H1 (cell line): ENCODE data around the gene PSPN. TPM values are rescaled to one million over a fixed set of nuclear protein-coding genes. Genes with fewer than 3 reads are reported as not detected.

ENCODE experiments used
- CTCF ChIA-PET: fragments of 300-600 bp; sonication (Branson Sonifier 250); formaldehyde crosslinking; loops from one replicate; lab custom pipeline; 2021; ENCODE audit not compliant: partially characterized antibody; lab: Charles Lee
- POLR2A ChIA-PET: fragments of 300-600 bp; sonication (Branson Sonifier 250); formaldehyde crosslinking; loops from one replicate; lab custom pipeline; 2021; ENCODE audit warnings: inconsistent platforms; ENCODE audit not compliant: partially characterized antibody; lab: Charles Lee
- DNase-seq, 2 experiments: peaks; one replicate each; pipeline versions ENCODE4 v3.0.0 to v3.0.0-alpha.2; 2010 to 2022; ENCODE audit warnings: low spot score in 2 of 2, low read depth in 1 of 2, mixed read lengths in 1 of 2
- FAIRE-seq: peaks from 2 replicates; lab custom pipeline; 2011; peaks lifted over from hg19 to GRCh38; lab: Jason Lieb, UNC
- H2AFZ ChIP-seq: 2 replicates; pipeline ENCODE4 v1.8.1; 2012; ENCODE audit warnings: low read length, inconsistent platforms
- H2AK5ac ChIP-seq: 2 replicates; pipeline ENCODE4 v1.6.1; 2013; ENCODE audit warnings: low read depth, low read length
- H2BK120ac ChIP-seq: replicated peaks from 2 replicates; pipeline ENCODE3; 2013; ENCODE audit warnings: low read depth, low read length, inconsistent platforms
- H2BK12ac ChIP-seq: 2 replicates; pipeline ENCODE4 v1.6.1; 2013; ENCODE audit warnings: low read depth, low read length
- H2BK15ac ChIP-seq: 2 replicates; pipeline ENCODE4 v1.6.1; 2013; ENCODE audit warnings: low read length
- H2BK20ac ChIP-seq: 2 replicates; pipeline ENCODE4 v1.6.1; 2013; ENCODE audit warnings: low read length
- H2BK5ac ChIP-seq: 2 replicates; pipeline ENCODE4 v1.6.1; 2013; ENCODE audit warnings: low read depth, low read length
- H3K14ac ChIP-seq: 2 replicates; pipeline ENCODE4 v1.6.1; 2013; ENCODE audit warnings: inconsistent platforms; ENCODE audit not compliant: insufficient read length
- H3K18ac ChIP-seq: 2 replicates; pipeline ENCODE4 v1.6.1; 2013; ENCODE audit warnings: low read length; ENCODE audit errors: extremely low read depth
- H3K23ac ChIP-seq: 2 replicates; pipeline ENCODE4 v1.6.1; 2013; ENCODE audit warnings: inconsistent platforms; ENCODE audit not compliant: insufficient read length
- H3K23me2 ChIP-seq: 2 replicates; pipeline ENCODE4 v1.6.1; 2013; ENCODE audit warnings: low read depth, low read length
- H3K27ac ChIP-seq: 2 replicates; pipeline ENCODE4 v1.6.1; 2011; ENCODE audit warnings: low read depth, low read length, inconsistent platforms
- H3K27me3 ChIP-seq, 4 experiments: replicated peaks in 1 of 4; 1 replicate in 1 of 4; 2 replicates in 3 of 4; pipeline versions ENCODE4 v1.6.1 to v1.8.1; 2011 to 2013; ENCODE audit warnings: low read length in 3 of 4, mild to moderate bottlenecking in 3 of 4, inconsistent platforms in 2 of 4, mixed read lengths in 2 of 4, moderate library complexity in 1 of 4; ENCODE audit not compliant: control insufficient read depth in 3 of 4, insufficient read depth in 3 of 4; ENCODE audit errors: extremely low read depth in 1 of 4
- H3K36me3 ChIP-seq, 4 experiments: 2 replicates each; pipeline versions ENCODE4 v1.6.1 to v1.8.1; 2011 to 2013; ENCODE audit warnings: mild to moderate bottlenecking in 4 of 4, low read length in 3 of 4, moderate library complexity in 2 of 4, control low read depth in 1 of 4, inconsistent platforms in 1 of 4; ENCODE audit not compliant: insufficient read depth in 4 of 4, control insufficient read depth in 2 of 4
- H3K4ac ChIP-seq: replicated peaks from 2 replicates; pipeline ENCODE3; 2013; ENCODE audit warnings: low read length, low read depth, mixed read lengths, inconsistent platforms; ENCODE audit not compliant: insufficient read length
- H3K4me1 ChIP-seq, 4 experiments: replicated peaks in 1 of 4; 1 replicate in 1 of 4; 2 replicates in 3 of 4; pipeline versions ENCODE4 v1.6.1 to v1.8.1; 2011 to 2013; ENCODE audit warnings: low read length in 3 of 4, inconsistent platforms in 2 of 4, mixed read lengths in 1 of 4; ENCODE audit not compliant: insufficient read depth in 4 of 4, control insufficient read depth in 3 of 4
- H3K4me2 ChIP-seq, 2 experiments: 2 replicates each; pipeline versions ENCODE4 v1.6.1 to v1.8.1; 2011 to 2013; ENCODE audit warnings: low read depth in 2 of 2, low read length in 2 of 2, control low read depth in 1 of 2, inconsistent platforms in 1 of 2, mild to moderate bottlenecking in 1 of 2; ENCODE audit not compliant: insufficient read depth in 1 of 2
- H3K4me3 ChIP-seq, 4 experiments: fragments of 200-600, 300-600 bp in 1 of 4; sonication (generic), shearing (Covaris generic), sonication (Bioruptor Twin) in 1 of 4; 2 replicates each; pipeline versions ENCODE4 v1.5.1 to v1.8.1; 2011 to 2016; ENCODE audit warnings: low read length in 4 of 4, low read depth in 3 of 4, control low read depth in 2 of 4, inconsistent platforms in 2 of 4, mild to moderate bottlenecking in 2 of 4, mixed read lengths in 1 of 4, moderate library complexity in 1 of 4; ENCODE audit not compliant: insufficient read depth in 2 of 4; ENCODE audit errors: extremely low read depth in 1 of 4
- H3K56ac ChIP-seq: replicated peaks from 2 replicates; pipeline ENCODE3; 2013; ENCODE audit warnings: low read depth, mild to moderate bottlenecking, mixed read lengths, low read length, inconsistent platforms; ENCODE audit not compliant: insufficient read length
- H3K79me1 ChIP-seq: 2 replicates; pipeline ENCODE4 v1.6.1; 2013; ENCODE audit warnings: low read depth, low read length, control low read depth
- H3K79me2 ChIP-seq, 2 experiments: 2 replicates each; pipeline versions ENCODE4 v1.6.1 to v1.8.1; 2012 to 2013; ENCODE audit warnings: low read length in 2 of 2, mild to moderate bottlenecking in 2 of 2, inconsistent platforms in 1 of 2; ENCODE audit not compliant: insufficient read depth in 2 of 2, control insufficient read depth in 1 of 2
- H3K9ac ChIP-seq, 4 experiments: replicated peaks in 1 of 4; 1 replicate in 1 of 4; 2 replicates in 3 of 4; pipeline versions ENCODE4 v1.6.1 to v1.8.1; 2011 to 2013; ENCODE audit warnings: low read depth in 3 of 4, low read length in 3 of 4, control low read depth in 2 of 4, mild to moderate bottlenecking in 2 of 4, moderate library complexity in 2 of 4, inconsistent platforms in 1 of 4; ENCODE audit errors: extremely low read depth in 1 of 4
- H3K9me3 ChIP-seq, 2 experiments: 2 replicates each; pipeline versions ENCODE4 v1.6.1 to v1.8.1; 2012 to 2013; ENCODE audit warnings: mild to moderate bottlenecking in 2 of 2, moderate library complexity in 2 of 2, control low read depth in 1 of 2, inconsistent platforms in 1 of 2, low read depth in 1 of 2, low read length in 1 of 2, mixed read lengths in 1 of 2; ENCODE audit not compliant: insufficient read depth in 2 of 2
- H4K20me1 ChIP-seq, 2 experiments: replicated peaks in 1 of 2; 2 replicates each; pipeline versions ENCODE3 to v1.8.1; 2011 to 2013; ENCODE audit warnings: inconsistent platforms in 2 of 2, low read length in 2 of 2, mild to moderate bottlenecking in 1 of 2; ENCODE audit not compliant: insufficient read depth in 2 of 2, control insufficient read depth in 1 of 2
- H4K5ac ChIP-seq: 2 replicates; pipeline ENCODE4 v1.6.1; 2013; ENCODE audit warnings: low read length, low read depth, mixed read lengths, inconsistent platforms; ENCODE audit not compliant: insufficient read length
- H4K8ac ChIP-seq: 2 replicates; pipeline ENCODE4 v1.8.0; 2013; ENCODE audit warnings: mild to moderate bottlenecking, moderate library complexity, low read length, inconsistent platforms; ENCODE audit not compliant: insufficient read depth; ENCODE audit errors: extremely low read depth
- H4K91ac ChIP-seq: replicated peaks from 2 replicates; pipeline ENCODE3; 2013; ENCODE audit warnings: low read length, mixed read lengths, inconsistent platforms; ENCODE audit not compliant: insufficient read length
- CHD1 ChIP-seq: IDR thresholded peaks from 2 replicates; pipeline ENCODE4 v1.6.1; 2012; ENCODE audit warnings: low read depth, low read length, improper control_type of control experiment
- WGBS, 2 experiments: shearing (Covaris generic) in 1 of 2; methylation state at CpG; one replicate each; pipeline versions ENCODE4 v1.1.6 to v1.1.7; 2013 to 2015; ENCODE audit warnings: low lambda C conversion rate in 2 of 2, mixed read lengths in 2 of 2, inconsistent platforms in 1 of 2, low coverage in 1 of 2, missing lambda C conversion rate in 1 of 2; ENCODE audit not compliant: insufficient replicate concordance in 2 of 2, insufficient coverage in 1 of 2, insufficient read length in 1 of 2; ENCODE audit errors: extremely low coverage in 1 of 2, missing lambda C conversion rate in 1 of 2; 5-methylcytosine and 5-hydroxymethylcytosine counted together
- polyA plus RNA-seq, 7 experiments: library from polyadenylated mRNA; depleted of rRNA in 3 of 7; stranded (reverse) in 5 of 7; unstranded in 2 of 7; fragments of >200 nt in 5 of 7; fragments of 200-250 nt in 2 of 7; gene quantifications; 1 replicate in 5 of 7; 2 replicates in 1 of 7; 4 replicates in 1 of 7; pipeline versions ENCODE4 v1.2.1 to v1.2.3, GENCODE V29; 2011 to 2013; ENCODE audit warnings: missing spikeins in 2 of 7, mixed read lengths in 2 of 7
- total RNA-seq: library from RNA; stranded (reverse); fragmentation: NEBNext Ultra II Directional; extraction: Animal tissue kit (Norgen Biotek cat#: 25700); gene quantifications from 2 replicates; pipeline ENCODE4 v1.2.1, GENCODE V29; 2021

The PSPN gene
- total and polyA plus RNA-seq, 2 of the 8 experiments (the other 6 are each of a cell fraction or from before 2014, with no cell fraction given) = 1.0 to 2.1 TPM

DNA sequence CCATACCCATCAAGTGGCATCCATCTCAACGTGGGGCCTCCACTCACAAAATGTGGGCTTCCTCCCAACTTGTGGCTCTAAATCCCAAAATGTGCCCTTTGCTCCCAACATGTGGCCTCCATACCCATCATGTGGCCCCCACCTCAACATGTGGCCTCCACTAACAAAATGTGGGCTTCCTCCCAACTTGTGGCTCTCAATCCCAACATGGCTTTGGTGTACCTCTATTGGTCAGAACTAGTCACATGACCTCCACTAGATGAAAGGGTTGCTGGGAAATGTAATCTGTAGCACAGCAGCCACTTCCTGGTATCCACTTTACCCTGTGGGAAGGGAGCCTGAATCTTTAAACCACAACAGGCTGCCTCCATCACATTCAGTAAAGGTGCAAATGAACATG, 32.3 kb downstream of the PSPN start:
- Histone ChIP-seq H3K9me3 (peaks cover 8 to 31% of the 10 kb centered on the region in 2 experiments; a peak in 3 of 4 replicates), H2AK5ac (no peak overlapping the region), H3K23ac (no peak overlapping the region), H3K79me2 (no peaks in the 10 kb centered on the region), H3K23me2 (no peaks in the 10 kb centered on the region), H3K79me1 (no peaks in the 10 kb centered on the region), H2AFZ (no peak overlapping the region), H2BK20ac (no peak overlapping the region), H4K91ac (no peak overlapping the region), H2BK120ac (no peak overlapping the region), H3K4ac (no peak overlapping the region), H3K27me3 (no peaks in the 10 kb centered on the region), H3K9ac (no peak overlapping the region), H3K4me2 (no peak overlapping the region), H3K18ac (no peak overlapping the region), H3K4me1 (no peaks in the 10 kb centered on the region), H2BK15ac (no peak overlapping the region), H3K14ac (no peak overlapping the region), H4K20me1 (no peaks in the 10 kb centered on the region), H2BK5ac (no peak overlapping the region), H4K8ac (no peak overlapping the region), H3K4me3 (no peak overlapping the region), H2BK12ac (no peak overlapping the region), H3K27ac (no peak overlapping the region), H4K5ac (no peak overlapping the region), H3K56ac (no peak overlapping the region), H3K36me3 (no peaks in the 10 kb centered on the region)
- FAIRE-seq (no peak), DNase-seq (no peak)
- ChIA-PET POLR2A (no interaction called here), CTCF (no interaction called here)
- WGBS, 2 experiments = 60% methylated on average over 1 of the region's 1 CpG; no CpG with 5 or more reads in 1 of the 2 experiments
- TF ChIP-seq CHD1 = no peak
